Measurements from ENCODE around the gene EZH1.

Gene EZH1

GRCh38 chr17:42706732-42707131, 38.1 kb downstream of the EZH1 start:
- no peak for DNase-seq

- no peak for DNase-seq
Measured at GRCh38 chr17:42704837-42705494, 39.9 kb downstream of the EZH1 start.

DNA sequence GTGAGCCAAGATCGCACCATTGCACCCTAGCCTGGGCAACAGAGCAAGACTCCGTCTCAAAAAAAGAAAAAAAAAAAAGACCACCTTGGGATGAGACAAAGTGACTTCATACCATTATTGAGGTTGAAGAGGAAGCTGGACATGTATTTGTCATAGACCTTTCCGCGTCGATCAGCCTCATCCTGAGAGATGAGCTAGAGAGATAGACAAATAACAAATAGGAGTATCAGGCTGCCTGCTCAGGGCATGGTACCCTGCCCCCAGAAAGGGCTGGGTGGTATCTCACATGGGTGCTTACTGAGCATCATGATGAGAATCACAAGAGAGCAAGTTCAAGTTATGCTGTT, 40.4 kb downstream of the EZH1 start:
- DNase-seq: no peak

- no peak for DNase-seq
Measured at GRCh38 chr17:42702446-42702845, 42.4 kb downstream of the EZH1 start.

DNA sequence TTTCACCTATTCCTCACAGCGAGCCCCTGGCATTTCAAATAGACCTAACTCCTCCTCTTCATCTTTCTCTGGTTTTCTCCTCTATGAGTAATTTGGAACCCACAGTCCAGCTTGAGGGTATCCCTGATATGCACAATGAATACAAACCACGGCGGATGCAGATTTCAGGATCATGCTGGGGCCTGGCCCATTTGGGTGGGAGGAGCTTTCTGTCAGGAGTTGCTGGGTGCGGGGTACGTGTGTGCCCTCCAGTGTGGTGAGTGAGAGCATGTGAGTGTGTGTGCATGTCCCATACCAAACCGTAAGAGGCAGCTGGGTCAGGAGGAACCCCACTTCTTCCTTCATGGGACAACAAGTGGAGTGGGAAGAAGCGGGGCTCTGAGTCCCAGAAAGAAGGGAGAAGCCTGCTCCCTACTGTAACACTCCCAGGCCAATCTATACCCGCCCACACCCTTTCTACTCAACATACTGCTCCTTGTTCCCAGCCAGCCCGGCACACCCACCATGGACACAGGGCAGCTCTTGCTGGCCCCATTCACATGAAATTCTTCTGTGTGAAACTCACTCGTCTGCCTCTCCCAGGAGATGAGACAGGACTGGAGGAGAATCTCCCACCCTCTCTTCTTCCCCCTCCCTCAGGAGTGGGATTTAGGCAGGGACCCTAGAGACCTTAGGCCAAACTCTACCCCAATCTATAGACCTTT, 44.1 kb downstream of the EZH1 start:
- DNase-seq: no peak

DNA sequence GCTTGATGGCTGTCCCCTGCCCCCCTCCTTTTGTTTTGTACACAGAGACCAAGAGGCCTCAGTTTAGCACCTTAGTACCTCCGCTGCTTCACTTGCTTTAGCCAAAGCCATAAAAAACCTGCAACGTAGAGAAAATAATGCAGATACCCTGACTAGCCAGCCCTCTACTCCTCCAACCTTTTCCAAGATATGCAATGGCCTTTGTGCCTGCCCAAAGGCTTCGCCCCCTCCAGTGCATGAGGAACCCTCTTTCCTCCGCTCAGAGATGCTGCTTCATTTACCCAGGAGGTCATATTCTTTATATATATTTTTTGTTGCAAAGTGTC, 45.5 kb downstream of the EZH1 start:
- no peak for DNase-seq

- DNase-seq: no peak
Measured at GRCh38 chr17:42698736-42699414, 46.0 kb downstream of the EZH1 start.

GRCh38 chr17:42697108-42697811, 47.6 kb downstream of the EZH1 start:
- no peak for DNase-seq

DNA sequence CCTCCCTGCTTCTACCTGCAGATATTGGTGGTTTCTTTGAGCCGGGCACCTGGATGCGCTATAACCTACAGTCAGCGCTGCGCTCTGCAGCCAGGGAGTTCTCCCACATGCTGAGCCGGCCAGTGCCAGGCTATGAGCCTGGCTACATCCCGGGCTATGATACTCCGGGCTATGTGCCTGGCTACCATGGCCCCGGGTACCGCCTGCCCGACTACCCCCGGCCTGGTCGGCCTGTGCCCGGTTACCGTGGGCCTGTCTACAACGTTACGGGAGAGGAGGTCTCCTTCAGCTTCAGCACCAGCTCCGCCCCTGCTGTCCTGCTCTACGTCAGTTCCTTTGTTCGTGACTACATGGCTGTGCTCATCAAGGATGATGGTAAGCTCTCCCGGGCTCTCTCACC, 49.3 kb downstream of the EZH1 start:
- DNase-seq: no peak

DNA sequence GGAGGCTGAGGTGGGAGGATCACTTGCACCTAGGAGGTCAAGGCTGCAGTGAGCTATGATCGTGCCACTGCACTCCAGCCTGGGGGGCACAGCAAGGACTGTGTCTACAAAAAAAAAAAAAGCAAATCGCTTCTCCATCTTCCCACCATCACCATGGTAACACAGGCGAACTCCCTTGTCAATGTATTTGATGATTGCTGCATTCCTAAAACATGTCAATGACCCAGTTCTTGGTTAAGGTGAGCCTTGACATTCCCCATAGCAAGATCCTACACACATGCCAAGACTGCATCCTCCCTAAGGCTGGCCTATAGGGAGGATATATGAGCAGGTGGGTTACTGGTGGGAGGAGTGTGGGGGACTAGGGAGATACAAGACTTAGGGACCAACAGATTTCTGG, 50.3 kb downstream of the EZH1 start:
- DNase-seq: no peak

- DNase-seq: no peak
Measured at GRCh38 chr17:42692489-42692888, 52.4 kb downstream of the EZH1 start.

DNA sequence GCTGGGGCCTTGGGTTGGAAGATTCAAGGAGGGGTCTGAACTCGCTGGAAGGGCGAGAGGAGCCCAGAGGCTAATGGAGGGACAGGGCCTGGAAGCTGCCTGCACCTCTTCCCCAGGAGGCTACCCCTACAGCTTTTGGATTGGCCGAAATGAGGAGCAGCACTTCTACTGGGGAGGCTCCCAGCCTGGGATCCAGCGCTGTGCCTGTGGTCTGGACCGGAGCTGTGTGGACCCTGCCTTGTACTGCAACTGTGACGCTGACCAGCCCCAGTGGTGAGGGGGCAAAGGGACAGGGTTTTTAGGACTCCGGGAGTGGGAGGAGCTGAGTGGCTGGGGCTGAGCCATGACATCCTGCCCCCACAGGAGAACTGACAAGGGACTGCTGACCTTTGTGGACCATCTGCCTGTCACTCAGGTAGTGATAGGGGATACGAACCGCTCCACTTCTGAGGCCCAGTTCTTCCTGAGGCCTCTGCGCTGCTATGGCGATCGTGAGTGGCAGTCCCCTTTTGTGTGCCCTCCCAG, 53.8 kb downstream of the EZH1 start:
- DNase-seq: no peak

GRCh38 chr17:42690596-42690995, 54.2 kb downstream of the EZH1 start:
- no peak for DNase-seq

DNA sequence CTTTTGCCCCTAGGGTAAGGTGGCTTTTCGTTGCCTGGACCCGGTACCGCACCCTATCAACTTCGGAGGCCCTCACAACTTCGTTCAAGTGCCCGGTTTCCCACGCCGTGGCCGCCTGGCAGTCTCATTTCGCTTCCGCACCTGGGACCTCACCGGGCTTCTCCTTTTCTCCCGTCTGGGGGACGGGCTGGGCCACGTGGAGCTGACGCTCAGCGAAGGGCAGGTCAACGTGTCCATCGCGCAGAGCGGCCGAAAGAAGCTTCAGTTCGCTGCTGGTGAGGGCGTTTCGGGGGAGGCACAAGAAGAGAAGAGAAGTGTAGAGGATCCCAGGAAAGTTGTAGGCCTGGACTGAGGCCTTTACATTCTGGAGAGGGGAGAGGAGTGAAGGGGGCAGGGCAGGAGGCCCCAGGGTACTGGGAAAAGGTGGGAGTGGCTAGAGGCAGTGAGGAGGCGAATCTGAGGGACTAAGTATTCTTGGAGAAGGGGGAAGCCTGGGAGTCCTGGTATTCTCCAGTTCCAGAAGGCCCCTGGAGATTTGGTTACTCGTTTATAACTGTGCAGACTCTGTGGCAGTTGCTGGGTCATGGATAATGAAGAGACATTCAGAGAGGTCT, 57.0 kb downstream of the EZH1 start:
- no peak for DNase-seq

DNA sequence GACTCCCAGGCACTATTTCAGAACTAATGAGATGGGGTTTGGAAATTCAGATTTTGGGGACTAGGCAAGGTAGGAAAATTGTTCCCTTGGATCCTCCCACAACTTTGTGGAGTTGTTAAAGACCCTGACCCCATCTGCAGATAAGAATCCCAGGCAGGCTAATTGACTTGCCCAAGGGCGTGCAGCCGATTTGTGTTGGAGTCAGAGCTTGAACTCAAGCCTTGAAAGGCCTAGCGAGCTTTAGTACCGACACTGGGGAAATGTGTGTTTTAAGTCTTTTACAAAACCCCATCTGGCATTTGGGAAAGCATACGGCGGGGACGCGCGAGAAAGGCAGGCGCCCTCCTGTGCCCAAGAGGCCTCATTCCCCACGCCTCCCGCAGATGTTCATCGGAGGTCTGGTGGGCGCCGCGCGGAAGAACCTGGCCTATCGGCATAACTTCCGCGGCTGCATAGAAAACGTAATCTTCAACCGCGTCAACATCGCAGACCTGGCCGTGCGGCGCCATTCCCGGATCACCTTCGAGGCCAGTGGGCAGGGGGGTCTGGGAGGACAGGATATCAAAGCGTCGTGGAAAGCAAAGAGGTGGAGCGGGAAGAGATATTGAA, 58.2 kb downstream of the EZH1 start:
- DNase-seq: no peak

DNA sequence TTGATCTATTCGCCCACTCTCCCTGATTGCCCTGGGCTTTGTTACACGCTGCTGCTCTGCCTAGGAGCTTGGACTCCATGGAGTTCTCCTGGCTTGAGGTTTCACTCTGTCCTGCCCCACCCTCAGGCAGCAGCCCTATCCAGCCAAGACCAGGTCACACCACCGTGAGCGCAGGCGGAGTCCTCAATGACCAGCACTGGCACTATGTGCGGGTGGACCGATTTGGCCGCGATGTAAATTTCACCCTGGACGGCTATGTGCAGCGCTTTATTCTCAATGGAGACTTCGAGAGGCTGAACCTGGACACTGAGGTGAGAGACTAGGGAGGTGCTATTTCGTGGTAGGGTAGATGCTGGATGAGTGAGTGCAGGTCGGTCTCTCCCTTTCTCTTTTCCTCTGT, 59.0 kb downstream of the EZH1 start:
- DNase-seq: no peak

DNA sequence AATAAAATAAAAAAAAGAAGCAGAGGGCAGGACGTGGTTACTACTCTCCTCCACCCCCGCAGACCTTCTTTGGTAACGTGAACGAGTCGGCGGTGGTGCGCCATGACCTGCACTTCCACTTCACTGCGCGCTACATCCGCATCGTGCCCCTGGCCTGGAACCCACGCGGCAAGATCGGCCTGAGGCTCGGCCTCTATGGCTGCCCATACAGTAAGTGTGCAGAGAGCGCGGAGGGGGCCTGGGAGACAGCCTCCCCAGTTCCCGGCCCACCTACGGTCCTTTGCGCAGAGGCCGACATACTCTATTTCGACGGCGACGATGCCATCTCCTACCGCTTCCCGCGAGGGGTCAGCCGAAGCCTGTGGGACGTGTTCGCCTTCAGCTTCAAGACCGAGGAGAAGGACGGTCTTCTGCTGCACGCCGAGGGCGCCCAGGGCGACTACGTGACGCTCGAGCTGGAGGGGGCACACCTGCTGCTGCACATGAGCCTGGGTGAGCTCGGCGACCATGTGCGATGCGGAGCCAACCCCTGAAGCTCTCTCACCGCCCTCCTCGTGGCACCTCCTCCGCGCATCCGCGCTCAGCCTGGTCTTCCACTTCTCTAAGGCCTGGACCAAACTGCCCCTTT, 59.8 kb downstream of the EZH1 start:
- DNase-seq: no peak

DNA sequence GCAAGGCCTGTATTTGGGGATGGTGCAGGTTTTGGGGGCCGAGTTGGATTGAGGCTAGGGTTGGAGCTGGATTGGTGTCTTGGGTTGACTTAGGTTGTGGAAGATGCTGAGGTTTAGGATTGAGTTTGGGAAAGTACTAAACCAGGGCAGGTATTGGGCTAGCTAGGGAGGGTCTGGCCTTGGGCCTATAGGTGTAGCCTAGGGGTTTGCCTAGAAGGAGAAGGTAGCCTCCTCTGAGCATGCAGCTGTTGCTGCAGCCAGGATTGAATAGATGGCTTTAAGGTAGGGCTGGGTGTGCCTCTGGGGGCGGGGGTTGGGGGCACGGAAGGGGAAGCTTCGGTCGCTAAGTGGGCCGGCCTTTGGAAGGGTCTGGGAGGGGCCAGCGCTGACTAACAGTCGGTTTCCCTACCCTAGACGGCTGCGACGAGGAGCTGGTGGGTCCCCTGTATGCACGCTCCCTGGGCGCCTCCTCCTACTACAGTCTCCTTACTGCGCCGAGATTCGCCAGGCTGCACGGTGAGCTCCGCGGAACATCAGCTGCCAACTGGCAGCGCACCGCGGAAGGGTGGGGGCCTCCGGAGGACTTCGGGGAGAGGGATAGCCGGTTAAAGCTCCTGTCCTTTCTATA, 61.3 kb downstream of the EZH1 start:
- DNase-seq: no peak

- DNase-seq: peak; percentile 55
Measured at GRCh38 chr17:42682722-42683403, 62.0 kb downstream of the EZH1 start.

DNA sequence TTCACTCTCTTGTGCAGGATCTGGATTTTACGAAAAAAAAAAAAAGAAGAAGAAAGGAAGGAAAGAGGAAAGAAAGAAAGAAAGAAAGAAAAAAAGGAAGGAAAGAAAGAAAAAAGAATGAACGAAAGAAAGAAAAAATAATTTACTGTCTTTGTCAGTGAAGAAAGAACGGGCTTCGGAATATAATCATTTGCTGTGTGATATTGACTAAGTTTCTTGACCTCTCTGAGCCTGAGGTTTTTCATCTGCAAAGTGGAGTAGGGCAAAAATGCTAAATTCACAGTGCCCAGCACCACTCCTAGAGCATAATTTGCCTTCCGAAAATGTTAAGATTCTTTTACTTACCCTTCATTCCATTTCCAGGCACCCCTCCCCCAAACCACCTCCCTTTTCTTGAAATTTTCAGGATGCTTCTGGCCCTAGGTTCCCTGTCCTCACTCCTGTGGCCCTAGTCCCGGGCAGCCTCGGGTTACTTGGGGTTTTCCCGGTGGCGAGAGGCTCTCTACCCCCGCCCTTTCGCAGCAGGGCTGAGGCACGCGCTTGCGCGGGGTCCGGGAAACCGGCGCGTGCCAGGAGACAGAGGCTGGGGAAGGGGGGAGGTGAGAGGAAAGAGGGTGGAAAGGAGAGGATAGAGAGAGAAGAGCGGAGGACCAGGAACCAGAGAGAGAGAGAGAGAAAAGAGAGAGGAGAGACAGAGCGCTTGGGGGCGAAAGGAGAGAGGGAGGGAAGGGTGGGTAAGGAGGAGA, 62.7 kb downstream of the EZH1 start, which contains the start of gene CNTNAP1:
Gene CNTNAP1, plus strand, starts transcription at position 556 of the 746 bp plus-strand sequence. CDS start 299 bp downstream, outside the sequence.
- peak; percentile 68 for DNase-seq

Measured in NCI-H1092 treated with DMSO at 0.1 percent for 48 hours (cell line).